PC-3 (cell line): Measurements from ENCODE around the gene RIN1. TPM values are rescaled to one million over a fixed set of nuclear protein-coding genes. Genes with fewer than 3 reads are reported as not detected.
A peak's percentile ranks its signal among the peaks of the same experiment; 100 is the strongest.

Experiments used
- ATAC-seq: fragments of 200-7000 bp; cut with Tn5 transposase; 2 replicates; pipeline ENCODE4 v1.9.1; 2020; ENCODE audit warnings: mild to moderate bottlenecking, moderate library complexity
- BruUV-seq: library from RNA; stranded (reverse); fragments of 400-500 nt; replicated peaks from 2 replicates; lab custom pipeline; 2021; lab: Mats Ljungman, UMichigan
- CTCF ChIA-PET: fragments of 300-600 bp; sonication (Branson Sonifier 250); formaldehyde crosslinking; loops from one replicate; lab custom pipeline; 2022; ENCODE audit warnings: antibody characterized with exemption; lab: Charles Lee
- POLR2A ChIA-PET: fragments of 300-600 bp; sonication (Branson Sonifier 250); formaldehyde crosslinking; loops from one replicate; lab custom pipeline; 2022; ENCODE audit warnings: antibody characterized with exemption; ENCODE audit not compliant: unreplicated experiment; lab: Charles Lee
- DNase-seq: peaks from one replicate; pipeline ENCODE4 v3.0.0-alpha.2; 2015
- H2AFZ ChIP-seq: fragments of 300-600 bp; sonication (generic); 2 replicates; pipeline ENCODE4 v1.6.0; 2016; ENCODE audit warnings: antibody characterized with exemption, low read length
- H3F3A ChIP-seq: fragments of 300-600 bp; sonication (generic); one replicate; pipeline ENCODE4 v1.6.0; 2017; ENCODE audit warnings: antibody characterized with exemption, low read length, control low read depth, mild to moderate bottlenecking; ENCODE audit not compliant: unreplicated experiment
- H3K27ac ChIP-seq: fragments of 300-600 bp; sonication (generic); 2 replicates; pipeline ENCODE4 v1.5.1; 2016; ENCODE audit warnings: mild to moderate bottlenecking, low read length
- H3K27me3 ChIP-seq: fragments of 300-600 bp; sonication (generic); 2 replicates; pipeline ENCODE4 v1.6.1; 2016; ENCODE audit warnings: low read length, mixed read lengths
- H3K36me3 ChIP-seq: fragments of 300-600 bp; sonication (generic); 2 replicates; pipeline ENCODE4 v1.6.1; 2016; ENCODE audit warnings: low read depth, mixed run types, low read length, mixed read lengths
- H3K4me1 ChIP-seq: fragments of 300-600 bp; sonication (generic); 2 replicates; pipeline ENCODE4 v1.5.1; 2016; ENCODE audit warnings: low read length; ENCODE audit not compliant: insufficient read depth
- H3K4me2 ChIP-seq: fragments of 300-600 bp; sonication (generic); 2 replicates; pipeline ENCODE4 v1.6.0; 2016; ENCODE audit warnings: low read length
- H3K4me3 ChIP-seq: fragments of 300-600 bp; sonication (generic); 2 replicates; pipeline ENCODE4 v1.5.1; 2016; ENCODE audit warnings: mild to moderate bottlenecking, low read length, mixed read lengths
- H3K79me2 ChIP-seq: fragments of 300-600 bp; sonication (generic); 2 replicates; pipeline ENCODE4 v1.6.1; 2017; ENCODE audit warnings: low read length, mixed read lengths
- H3K9ac ChIP-seq: fragments of 300-600 bp; sonication (generic); 2 replicates; pipeline ENCODE4 v1.6.0; 2016; ENCODE audit warnings: mild to moderate bottlenecking, low read length
- H3K9me2 ChIP-seq: fragments of 300-600 bp; sonication (generic); replicated peaks from 2 replicates; pipeline ENCODE4 v1.6.1; 2016; ENCODE audit warnings: mixed run types, low read length, mixed read lengths
- H3K9me3 ChIP-seq: fragments of 300-600 bp; sonication (generic); 2 replicates; pipeline ENCODE4 v1.6.1; 2016; ENCODE audit warnings: low read length, mixed read lengths
- H4K20me1 ChIP-seq: fragments of 300-600 bp; sonication (generic); 2 replicates; pipeline ENCODE4 v1.6.1; 2016; ENCODE audit warnings: low read length, mixed read lengths
- CTCF ChIP-seq: fragments of 300-600 bp; sonication (generic); conservative IDR thresholded peaks from 2 replicates; pipeline ENCODE4 v1.5.1; 2017; ENCODE audit warnings: antibody characterized with exemption, low read depth, mild to moderate bottlenecking, low read length
- EZH2 ChIP-seq: fragments of 300-600 bp; sonication (generic); IDR thresholded peaks from one replicate; pipeline ENCODE4 v1.6.1; 2017; ENCODE audit warnings: antibody characterized with exemption, mild to moderate bottlenecking, low read length; ENCODE audit not compliant: unreplicated experiment
- EZH2phosphoT487 ChIP-seq: fragments of 300-600 bp; sonication (generic); IDR thresholded peaks from 2 replicates; pipeline ENCODE4 v1.6.1; 2018; ENCODE audit warnings: mild to moderate bottlenecking, antibody characterized with exemption, low read length, borderline replicate concordance
- intact Hi-C: fragments of 100-400 bp; cut with micrococcal nuclease; formaldehyde crosslinking; loops from 2 replicates; pipeline ENCODE4 v1.9.0; 2023
- total RNA-seq: library from RNA; depleted of rRNA; stranded (reverse); fragments of >200 nt; gene quantifications from 2 replicates; pipeline ENCODE4 v1.2.3, GENCODE V29; 2014

The RIN1 gene
- total RNA-seq, 1 experiment from 2014 or later = 41.2 TPM

GRCh38 chr11:66347425-66348276, 11.4 kb upstream of the RIN1 start, which contains the start of gene B4GAT1:
TSS of gene B4GAT1 (minus strand) at chr11:66347629. CDS start at chr11:66347545, 84 bp downstream.
- ATAC-seq (peak; percentile 64), DNase-seq (peak; percentile 98)
- BruUV-seq = no TSS peak
- H3K36me3 ChIP-seq = no peaks in the 10 kb centered on the region
- no peaks in the 10 kb centered on the region for H3K27me3 ChIP-seq
- intact Hi-C loops = loop anchor here (2.0 kb wide), 1 partner anchor 23 kb away; the partner anchor contains the start of gene SLC29A2
- peak within 1 kb of the TSS; percentile 92 for H3K4me2 ChIP-seq
- H4K20me1 ChIP-seq = no peaks in the 10 kb centered on the region
- POLR2A ChIA-PET = interaction anchor here (0.6 to 1.6 kb wide), 3 partner anchors 17 to 41 kb away, joined by 3 to 5 read pairs (median 5); no protein-coding TSS in a partner anchor
- H3K79me2 ChIP-seq = peaks cover 39% of the 10 kb centered on the region
- CTCF ChIA-PET = no interaction called here
- TF ChIP-seq CTCF = no peak
- TF ChIP-seq EZH2phosphoT487 = no peak
- no peak for TF ChIP-seq EZH2
- peak within 1 kb of the TSS; percentile 98 for H2AFZ ChIP-seq
- no peaks in the 10 kb centered on the region for H3K9me2 ChIP-seq
- peak within 1 kb of the TSS; percentile 94 for H3K4me3 ChIP-seq
- no peaks in the 10 kb centered on the region for H3F3A ChIP-seq
- no peak within 1 kb of the TSS; the same call in 1 of the 2 replicates for H3K27ac ChIP-seq
- H3K4me1 ChIP-seq = peaks cover 35% of the 10 kb centered on the region
- H3K9me3 ChIP-seq = no peaks in the 10 kb centered on the region
- H3K9ac ChIP-seq = peak within 1 kb of the TSS; percentile 72

- ATAC-seq = peak; percentile 16
- TF ChIP-seq EZH2 (no peak), CTCF (no peak), EZH2phosphoT487 (no peak)
- POLR2A ChIA-PET = interaction anchor here (1.6 kb wide), 1 partner anchor 34 kb away, joined by 5 read pairs; no protein-coding TSS in a partner anchor
These were observed 10.5 kb upstream of the RIN1 start for GRCh38 chr11:66346476-66347424.

More at GRCh38 chr11:66346476-66347424, 10.5 kb upstream of the RIN1 start:
- Histone ChIP-seq H3K4me3 (peak overlapping the region; percentile 94), H3F3A (no peaks in the 10 kb centered on the region), H3K36me3 (no peaks in the 10 kb centered on the region), H3K4me1 (peaks cover 35% of the 10 kb centered on the region), H3K9me3 (no peaks in the 10 kb centered on the region), H4K20me1 (no peaks in the 10 kb centered on the region), H3K9me2 (no peaks in the 10 kb centered on the region), H3K4me2 (peak overlapping the region; percentile 92), H3K27ac (no peak overlapping the region), H3K79me2 (peaks cover 39% of the 10 kb centered on the region), H3K9ac (peak overlapping the region; percentile 72), H3K27me3 (no peaks in the 10 kb centered on the region), H2AFZ (peak overlapping the region; percentile 98)
- no TSS peak for BruUV-seq
- intact Hi-C loops = no loop called here
- CTCF ChIA-PET = no interaction called here
- no peak for DNase-seq
